GM12878 (cell line): ENCODE measurements around the gene NEK1.

Source experiments
- EP300 ChIP-seq, 2 experiments: fragments of 150-350 bp in 1 of 2; IDR thresholded peaks; 2 replicates each; pipeline ENCODE4 v1.6.1; 2011 to 2012; ENCODE audit warnings: low read depth in 2 of 2, low read length in 2 of 2, borderline replicate concordance in 1 of 2, improper control_type of control experiment in 1 of 2, inconsistent platforms in 1 of 2; ENCODE audit not compliant: control insufficient read depth in 1 of 2
- EZH2 ChIP-seq: IDR thresholded peaks from 2 replicates; pipeline ENCODE4 v1.6.1; 2012; ENCODE audit warnings: low read depth, mild to moderate bottlenecking, control low read depth, inconsistent platforms, low read length, borderline replicate concordance; ENCODE audit not compliant: control insufficient read depth
- JUNB ChIP-seq: IDR thresholded peaks from 2 replicates; pipeline ENCODE4 v1.6.1; 2016; ENCODE audit warnings: antibody characterized with exemption, mild to moderate bottlenecking
- LARP7 ChIP-seq: fragments of 450-650 bp; IDR thresholded peaks from 2 replicates; pipeline ENCODE4 v1.6.1; 2017; ENCODE audit warnings: mild to moderate bottlenecking
- POLR2A ChIP-seq: IDR thresholded peaks from 2 replicates; pipeline ENCODE4 v1.6.1; 2011; ENCODE audit warnings: low read depth, mild to moderate bottlenecking, low read length
- SPI1 ChIP-seq: IDR thresholded peaks from 2 replicates; pipeline ENCODE4 v1.6.1; 2011; ENCODE audit warnings: low read depth, mild to moderate bottlenecking, low read length, moderate library complexity, borderline replicate concordance; ENCODE audit not compliant: insufficient read depth
- ZBED1 ChIP-seq: IDR thresholded peaks from 2 replicates; pipeline ENCODE4 v1.6.1; 2016; ENCODE audit warnings: borderline replicate concordance
- TF ChIP-seq, protein P1 (sequence below), 3 experiments: IDR thresholded peaks in 2 of 3; conservative IDR thresholded peaks in 1 of 3; 2 replicates each; pipeline ENCODE4 v1.5.1; 2011; ENCODE audit warnings: low read depth in 3 of 3, low read length in 3 of 3, mild to moderate bottlenecking in 3 of 3, control low read depth in 2 of 3, moderate library complexity in 2 of 3, inconsistent platforms in 1 of 3, mixed read lengths in 1 of 3; ENCODE audit not compliant: control insufficient read depth in 2 of 3, insufficient read depth in 1 of 3; ENCODE audit errors: extremely low read depth in 1 of 3
- TF ChIP-seq, protein P2 (sequence below): IDR thresholded peaks from 2 replicates; pipeline ENCODE4 v1.6.1; 2011; ENCODE audit warnings: low read depth, mild to moderate bottlenecking, low read length, moderate library complexity, borderline replicate concordance; ENCODE audit errors: extremely low read depth

DNA sequence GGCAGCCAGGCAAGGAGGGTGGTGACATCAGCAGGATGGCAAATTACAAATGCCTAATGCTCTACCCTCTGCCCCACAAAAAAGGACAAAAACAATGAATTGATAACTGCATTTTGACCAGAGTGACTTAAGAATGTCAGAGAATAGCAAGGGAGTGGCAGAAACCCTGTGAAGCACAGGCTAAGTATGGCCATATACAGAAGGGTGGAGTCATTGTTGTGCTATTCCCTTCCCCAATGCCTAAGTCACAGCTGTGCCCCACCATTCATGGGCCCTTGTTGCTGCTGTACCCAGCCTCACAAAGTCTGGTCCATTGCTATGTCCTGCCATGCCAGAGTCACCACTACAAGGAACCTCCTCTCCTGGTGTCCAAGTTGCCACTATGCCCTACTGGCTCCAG, 123.1 kb downstream of the NEK1 start:
- TF ChIP-seq JUNB, result no peak
- TF ChIP-seq SPI1, result no peak
- no peak for TF ChIP-seq EP300 (IDR thresholded peaks at IDR 0.05; ENCODE audit: borderline replicate concordance in 1 of 2, control insufficient read depth in 1 of 2, low read depth in 2 of 2, low read length in 2 of 2)
- TF ChIP-seq, protein P1, sequence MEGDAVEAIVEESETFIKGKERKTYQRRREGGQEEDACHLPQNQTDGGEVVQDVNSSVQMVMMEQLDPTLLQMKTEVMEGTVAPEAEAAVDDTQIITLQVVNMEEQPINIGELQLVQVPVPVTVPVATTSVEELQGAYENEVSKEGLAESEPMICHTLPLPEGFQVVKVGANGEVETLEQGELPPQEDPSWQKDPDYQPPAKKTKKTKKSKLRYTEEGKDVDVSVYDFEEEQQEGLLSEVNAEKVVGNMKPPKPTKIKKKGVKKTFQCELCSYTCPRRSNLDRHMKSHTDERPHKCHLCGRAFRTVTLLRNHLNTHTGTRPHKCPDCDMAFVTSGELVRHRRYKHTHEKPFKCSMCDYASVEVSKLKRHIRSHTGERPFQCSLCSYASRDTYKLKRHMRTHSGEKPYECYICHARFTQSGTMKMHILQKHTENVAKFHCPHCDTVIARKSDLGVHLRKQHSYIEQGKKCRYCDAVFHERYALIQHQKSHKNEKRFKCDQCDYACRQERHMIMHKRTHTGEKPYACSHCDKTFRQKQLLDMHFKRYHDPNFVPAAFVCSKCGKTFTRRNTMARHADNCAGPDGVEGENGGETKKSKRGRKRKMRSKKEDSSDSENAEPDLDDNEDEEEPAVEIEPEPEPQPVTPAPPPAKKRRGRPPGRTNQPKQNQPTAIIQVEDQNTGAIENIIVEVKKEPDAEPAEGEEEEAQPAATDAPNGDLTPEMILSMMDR (IDR thresholded peaks at IDR 0.05 in 2 of 3, conservative IDR thresholded peaks at IDR 0.05 in 1 of 3; ENCODE audit: control insufficient read depth in 2 of 3, extremely low read depth in 1 of 3, insufficient read depth in 1 of 3, low read depth in 3 of 3, low read length in 3 of 3), result no peak
- TF ChIP-seq, protein P2, sequence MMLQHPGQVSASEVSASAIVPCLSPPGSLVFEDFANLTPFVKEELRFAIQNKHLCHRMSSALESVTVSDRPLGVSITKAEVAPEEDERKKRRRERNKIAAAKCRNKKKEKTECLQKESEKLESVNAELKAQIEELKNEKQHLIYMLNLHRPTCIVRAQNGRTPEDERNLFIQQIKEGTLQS, result no peak
- no peak for TF ChIP-seq EZH2
- no peak for TF ChIP-seq LARP7
- TF ChIP-seq POLR2A, result no peak
- TF ChIP-seq ZBED1, result no peak
